WTC11 (cell line): ENCODE measurements around the gene PRKN. TPM values are rescaled to one million over a fixed set of nuclear protein-coding genes. Genes with fewer than 3 reads are reported as not detected.

Source experiments
- ATAC-seq: fragments of 200-7000 bp; cut with Tn5 transposase; 2 replicates; pipeline ENCODE4 v1.10.0; 2021; ENCODE audit warnings: mild to moderate bottlenecking, moderate library complexity
- CTCF ChIA-PET: fragments of 300-600 bp; sonication (Branson Sonifier 250); formaldehyde crosslinking; loops from one replicate; lab custom pipeline; 2021; ENCODE audit warnings: antibody characterized with exemption; lab: Charles Lee
- POLR2A ChIA-PET: fragments of 350-600 bp; sonication (Branson Sonifier 250); formaldehyde crosslinking; loops from one replicate; lab custom pipeline; 2021; ENCODE audit warnings: antibody characterized with exemption; lab: Charles Lee
- DNase-seq: peaks from one replicate; pipeline ENCODE4 v3.0.0; 2021; ENCODE audit warnings: low spot score
- H3K27ac Mint-ChIP-seq: 2 replicates; pipeline ENCODE4 v1.8.0; 2021; ENCODE audit warnings: mixed read lengths
- H3K27me3 Mint-ChIP-seq: 2 replicates; pipeline ENCODE4 v1.8.0; 2021; ENCODE audit warnings: low read depth, mild to moderate bottlenecking, moderate library complexity, mixed read lengths
- H3K36me3 Mint-ChIP-seq: 2 replicates; pipeline ENCODE4 v1.8.0; 2021; ENCODE audit warnings: mixed read lengths
- H3K4me1 Mint-ChIP-seq: 2 replicates; pipeline ENCODE4 v1.8.0; 2022; ENCODE audit warnings: mixed read lengths
- H3K4me3 Mint-ChIP-seq: 2 replicates; pipeline ENCODE4 v1.8.0; 2021; ENCODE audit warnings: mild to moderate bottlenecking, moderate library complexity, mixed read lengths
- H3K9me3 Mint-ChIP-seq: 2 replicates; pipeline ENCODE4 v1.8.0; 2021; ENCODE audit warnings: mixed read lengths
- E2F1 ChIP-seq: sonication (generic); formaldehyde crosslinking; IDR thresholded peaks from 2 replicates; pipeline ENCODE4 v1.8.0; 2022; ENCODE audit warnings: mild to moderate bottlenecking, missing genetic modification reagents
- FOXP1 ChIP-seq: sonication (generic); formaldehyde crosslinking; IDR thresholded peaks from 2 replicates; pipeline ENCODE4 v1.8.0; 2022; ENCODE audit warnings: missing genetic modification reagents, mild to moderate bottlenecking, moderate library complexity, borderline replicate concordance
- HMGXB4 ChIP-seq: sonication (generic); formaldehyde crosslinking; IDR thresholded peaks from 2 replicates; pipeline ENCODE4 v1.8.1; 2023; ENCODE audit warnings: mild to moderate bottlenecking, moderate library complexity, missing genetic modification reagents
- MAX ChIP-seq: sonication (generic); formaldehyde crosslinking; IDR thresholded peaks from 2 replicates; pipeline ENCODE4 v1.8.0; 2022; ENCODE audit warnings: mild to moderate bottlenecking, missing genetic modification reagents
- MXD4 ChIP-seq: fragments of 250-450 bp; sonication (Bioruptor Pico); IDR thresholded peaks from 2 replicates; pipeline ENCODE4 v1.8.0; 2021; ENCODE audit warnings: mild to moderate bottlenecking, moderate library complexity, borderline replicate concordance
- NFE2L1 ChIP-seq: sonication (generic); formaldehyde crosslinking; IDR thresholded peaks from 2 replicates; pipeline ENCODE4 v1.8.1; 2023; ENCODE audit warnings: missing genetic modification reagents
- SMAD4 ChIP-seq: sonication (generic); formaldehyde crosslinking; IDR thresholded peaks from 2 replicates; pipeline ENCODE4 v1.8.0; 2022; ENCODE audit warnings: mild to moderate bottlenecking, missing genetic modification reagents
- SOX15 ChIP-seq: fragments of 250-450 bp; sonication (Bioruptor Pico); IDR thresholded peaks from 2 replicates; pipeline ENCODE4 v1.9.0; 2021; ENCODE audit warnings: mild to moderate bottlenecking
- TCF7 ChIP-seq: sonication (generic); formaldehyde crosslinking; IDR thresholded peaks from 2 replicates; pipeline ENCODE4 v1.8.0; 2022; ENCODE audit warnings: mild to moderate bottlenecking, low read depth, missing genetic modification reagents, moderate library complexity
- TEAD4 ChIP-seq: sonication (generic); formaldehyde crosslinking; IDR thresholded peaks from 2 replicates; pipeline ENCODE4 v1.8.0; 2022; ENCODE audit warnings: mild to moderate bottlenecking, missing genetic modification reagents
- ZNF121 ChIP-seq: sonication (generic); formaldehyde crosslinking; IDR thresholded peaks from 2 replicates; pipeline ENCODE4 v1.8.0; 2023; ENCODE audit warnings: missing genetic modification reagents
- ZNF138 ChIP-seq: sonication (generic); formaldehyde crosslinking; conservative IDR thresholded peaks from 2 replicates; pipeline ENCODE4 v1.8.1; 2022; ENCODE audit warnings: mild to moderate bottlenecking, moderate library complexity, missing genetic modification reagents
- ZNF317 ChIP-seq: sonication (generic); formaldehyde crosslinking; IDR thresholded peaks from 2 replicates; pipeline ENCODE4 v1.8.1; 2023; ENCODE audit warnings: low read depth, mild to moderate bottlenecking, moderate library complexity, missing genetic modification reagents, borderline replicate concordance
- total RNA-seq: library from RNA; stranded (reverse); gene quantifications from 3 replicates; pipeline ENCODE4 v1.2.3, GENCODE V29; 2021
- TF ChIP-seq, protein P1 (sequence below): fragments of 250-450 bp; sonication (Bioruptor Pico); IDR thresholded peaks from 2 replicates; pipeline ENCODE4 v2.1.2; 2022; ENCODE audit warnings: mild to moderate bottlenecking, moderate library complexity
- TF ChIP-seq, protein P2 (sequence below): sonication (generic); formaldehyde crosslinking; IDR thresholded peaks from 2 replicates; pipeline ENCODE4 v1.8.0; 2022; ENCODE audit warnings: missing genetic modification reagents
- TF ChIP-seq, protein P3 (sequence below): sonication (generic); formaldehyde crosslinking; IDR thresholded peaks from 2 replicates; pipeline ENCODE4 v1.8.1; 2023; ENCODE audit warnings: mild to moderate bottlenecking, missing genetic modification reagents

PRKN gene
- total RNA-seq, 1 experiment from 2014 or later, result 0.59 TPM

DNA sequence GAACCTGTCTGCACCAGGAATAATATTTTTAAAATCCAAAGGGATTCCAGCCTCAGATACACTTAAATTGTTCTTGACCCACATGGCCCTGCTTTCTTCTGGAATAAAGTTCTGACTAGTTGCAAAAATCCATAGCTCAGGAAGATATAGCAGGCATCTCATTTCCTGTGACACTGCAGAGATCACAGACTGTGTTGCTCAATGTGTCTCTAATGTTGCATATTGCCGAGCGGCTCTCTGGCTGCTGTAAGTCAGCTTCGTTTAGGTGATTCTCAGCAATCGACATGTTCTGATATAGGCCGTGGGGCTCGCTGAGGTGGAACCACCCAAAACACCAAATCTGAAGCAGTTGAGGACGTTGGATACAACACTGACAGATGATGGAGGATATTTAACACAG, 955.4 kb downstream of the PRKN start (continued):
- TF ChIP-seq SOX15 (CRISPR knock-in tag) (no peak), FOXP1 (CRISPR knock-in tag) (no peak), MXD4 (no peak), HMGXB4 (CRISPR knock-in tag) (no peak)

- no peak for TF ChIP-seq HMGXB4 (CRISPR knock-in tag)
- TF ChIP-seq E2F1 (CRISPR knock-in tag), result no peak
- TF ChIP-seq SMAD4 (CRISPR knock-in tag), result no peak
- no peak for TF ChIP-seq TCF7 (CRISPR knock-in tag)
- TF ChIP-seq TEAD4, result no peak
- TF ChIP-seq ZNF138 (CRISPR knock-in tag), result no peak
- TF ChIP-seq, protein P1, sequence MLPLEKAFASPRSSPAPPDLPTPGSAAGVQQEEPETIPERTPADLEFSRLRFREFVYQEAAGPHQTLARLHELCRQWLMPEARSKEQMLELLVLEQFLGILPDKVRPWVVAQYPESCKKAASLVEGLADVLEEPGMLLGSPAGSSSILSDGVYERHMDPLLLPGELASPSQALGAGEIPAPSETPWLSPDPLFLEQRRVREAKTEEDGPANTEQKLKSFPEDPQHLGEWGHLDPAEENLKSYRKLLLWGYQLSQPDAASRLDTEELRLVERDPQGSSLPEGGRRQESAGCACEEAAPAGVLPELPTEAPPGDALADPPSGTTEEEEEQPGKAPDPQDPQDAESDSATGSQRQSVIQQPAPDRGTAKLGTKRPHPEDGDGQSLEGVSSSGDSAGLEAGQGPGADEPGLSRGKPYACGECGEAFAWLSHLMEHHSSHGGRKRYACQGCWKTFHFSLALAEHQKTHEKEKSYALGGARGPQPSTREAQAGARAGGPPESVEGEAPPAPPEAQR (CRISPR knock-in tag), result no peak
- no peak for TF ChIP-seq ZNF121 (CRISPR knock-in tag)
- TF ChIP-seq NFE2L1, result no peak
- no peak for TF ChIP-seq ZNF317 (CRISPR knock-in tag)
- TF ChIP-seq, protein P2, sequence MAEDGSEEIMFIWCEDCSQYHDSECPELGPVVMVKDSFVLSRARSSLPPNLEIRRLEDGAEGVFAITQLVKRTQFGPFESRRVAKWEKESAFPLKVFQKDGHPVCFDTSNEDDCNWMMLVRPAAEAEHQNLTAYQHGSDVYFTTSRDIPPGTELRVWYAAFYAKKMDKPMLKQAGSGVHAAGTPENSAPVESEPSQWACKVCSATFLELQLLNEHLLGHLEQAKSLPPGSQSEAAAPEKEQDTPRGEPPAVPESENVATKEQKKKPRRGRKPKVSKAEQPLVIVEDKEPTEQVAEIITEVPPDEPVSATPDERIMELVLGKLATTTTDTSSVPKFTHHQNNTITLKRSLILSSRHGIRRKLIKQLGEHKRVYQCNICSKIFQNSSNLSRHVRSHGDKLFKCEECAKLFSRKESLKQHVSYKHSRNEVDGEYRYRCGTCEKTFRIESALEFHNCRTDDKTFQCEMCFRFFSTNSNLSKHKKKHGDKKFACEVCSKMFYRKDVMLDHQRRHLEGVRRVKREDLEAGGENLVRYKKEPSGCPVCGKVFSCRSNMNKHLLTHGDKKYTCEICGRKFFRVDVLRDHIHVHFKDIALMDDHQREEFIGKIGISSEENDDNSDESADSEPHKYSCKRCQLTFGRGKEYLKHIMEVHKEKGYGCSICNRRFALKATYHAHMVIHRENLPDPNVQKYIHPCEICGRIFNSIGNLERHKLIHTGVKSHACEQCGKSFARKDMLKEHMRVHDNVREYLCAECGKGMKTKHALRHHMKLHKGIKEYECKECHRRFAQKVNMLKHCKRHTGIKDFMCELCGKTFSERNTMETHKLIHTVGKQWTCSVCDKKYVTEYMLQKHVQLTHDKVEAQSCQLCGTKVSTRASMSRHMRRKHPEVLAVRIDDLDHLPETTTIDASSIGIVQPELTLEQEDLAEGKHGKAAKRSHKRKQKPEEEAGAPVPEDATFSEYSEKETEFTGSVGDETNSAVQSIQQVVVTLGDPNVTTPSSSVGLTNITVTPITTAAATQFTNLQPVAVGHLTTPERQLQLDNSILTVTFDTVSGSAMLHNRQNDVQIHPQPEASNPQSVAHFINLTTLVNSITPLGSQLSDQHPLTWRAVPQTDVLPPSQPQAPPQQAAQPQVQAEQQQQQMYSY, result no peak
- TF ChIP-seq, protein P3, sequence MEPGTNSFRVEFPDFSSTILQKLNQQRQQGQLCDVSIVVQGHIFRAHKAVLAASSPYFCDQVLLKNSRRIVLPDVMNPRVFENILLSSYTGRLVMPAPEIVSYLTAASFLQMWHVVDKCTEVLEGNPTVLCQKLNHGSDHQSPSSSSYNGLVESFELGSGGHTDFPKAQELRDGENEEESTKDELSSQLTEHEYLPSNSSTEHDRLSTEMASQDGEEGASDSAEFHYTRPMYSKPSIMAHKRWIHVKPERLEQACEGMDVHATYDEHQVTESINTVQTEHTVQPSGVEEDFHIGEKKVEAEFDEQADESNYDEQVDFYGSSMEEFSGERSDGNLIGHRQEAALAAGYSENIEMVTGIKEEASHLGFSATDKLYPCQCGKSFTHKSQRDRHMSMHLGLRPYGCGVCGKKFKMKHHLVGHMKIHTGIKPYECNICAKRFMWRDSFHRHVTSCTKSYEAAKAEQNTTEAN, result no peak
- TF ChIP-seq MAX, result no peak
- TF ChIP-seq, all 79 proteins: peak for 0
- no peaks in the 10 kb centered on the region for H3K36me3 Mint-ChIP-seq
- H3K9me3 Mint-ChIP-seq, result no peaks in the 10 kb centered on the region
- H3K27ac Mint-ChIP-seq, result no peak overlapping the region
- ATAC-seq (no peak), DNase-seq (no peak)
- H3K4me1 Mint-ChIP-seq, result no peaks in the 10 kb centered on the region
- POLR2A ChIA-PET, result no interaction called here
- CTCF ChIA-PET, result interaction anchor here (1.4 kb wide), 1 partner anchor 13 kb away, joined by 3 read pairs; no protein-coding TSS in a partner anchor
- H3K4me3 Mint-ChIP-seq, result no peak overlapping the region
- no peaks in the 10 kb centered on the region for H3K27me3 Mint-ChIP-seq
Observed at GRCh38 chr6:161761966-161762365, 965.6 kb downstream of the PRKN start.
